ENCODE data around the gene ROR2. TPM values are rescaled to one million over a fixed set of nuclear protein-coding genes. Genes with fewer than 3 reads are reported as not detected.

Gene ROR2
- total RNA-seq, 2 donors from 2014 or later: 0.07 to 0.10 TPM

- ATAC-seq (replicated peaks in 1 of 2): no peak
- Mint-ChIP-seq H3K27me3 (ENCODE audit: low read depth) (peaks cover 63% of the 10 kb centered on the region), H3K4me1 (ENCODE audit: low read depth) (no peaks in the 10 kb centered on the region), H3K4me3 (no peak overlapping the region), H3K36me3 (ENCODE audit: insufficient read depth in 2 of 2) (no peaks in the 10 kb centered on the region), H3K27ac (no peak overlapping the region), H3K9me3 (no peaks in the 10 kb centered on the region)
- no peak for DNase-seq
These were observed 5.3 kb downstream of the ROR2 start for GRCh38 chr9:91944711-91945110.

- Mint-ChIP-seq H3K36me3 (ENCODE audit: insufficient read depth in 2 of 2) (no peaks in the 10 kb centered on the region), H3K4me3 (no peak overlapping the region), H3K4me1 (ENCODE audit: low read depth) (no peaks in the 10 kb centered on the region), H3K9me3 (no peaks in the 10 kb centered on the region), H3K27me3 (ENCODE audit: low read depth) (peaks cover 63% of the 10 kb centered on the region), H3K27ac (no peak overlapping the region)
- no peak for DNase-seq
- peak in 1 of 2 donors; percentile 70 for ATAC-seq (replicated peaks in 1 of 2)
These were observed 6.3 kb downstream of the ROR2 start for GRCh38 chr9:91943478-91944470.

- DNase-seq (no peak), ATAC-seq (replicated peaks in 1 of 2) (no peak)
- Mint-ChIP-seq H3K27me3 (ENCODE audit: low read depth) (peaks cover 49% of the 10 kb centered on the region), H3K4me1 (ENCODE audit: low read depth) (no peaks in the 10 kb centered on the region), H3K27ac (no peak overlapping the region), H3K4me3 (no peak overlapping the region), H3K9me3 (no peaks in the 10 kb centered on the region), H3K36me3 (ENCODE audit: insufficient read depth in 2 of 2) (no peaks in the 10 kb centered on the region)
These were observed 7.8 kb downstream of the ROR2 start for GRCh38 chr9:91942201-91942600.

- H3K9me3 Mint-ChIP-seq: no peaks in the 10 kb centered on the region
These were observed 10.1 kb downstream of the ROR2 start for GRCh38 chr9:91939978-91940377.

GRCh38 chr9:91937727-91938126 lies 12.3 kb downstream of the ROR2 start:
- H3K36me3 Mint-ChIP-seq (ENCODE audit: insufficient read depth in 2 of 2): no peaks in the 10 kb centered on the region
- H3K9me3 Mint-ChIP-seq: no peaks in the 10 kb centered on the region
- H3K4me3 Mint-ChIP-seq: no peak overlapping the region
- ATAC-seq (replicated peaks in 1 of 2) (no peak), DNase-seq (no peak)
- no peak overlapping the region for H3K27ac Mint-ChIP-seq
- H3K27me3 Mint-ChIP-seq (ENCODE audit: low read depth): peaks cover 17% of the 10 kb centered on the region
- H3K4me1 Mint-ChIP-seq (ENCODE audit: low read depth): no peaks in the 10 kb centered on the region

More at GRCh38 chr9:91939978-91940377, 10.1 kb downstream of the ROR2 start:
- no peak overlapping the region for H3K4me3 Mint-ChIP-seq
- no peak overlapping the region for H3K27ac Mint-ChIP-seq
- ATAC-seq (replicated peaks in 1 of 2): no peak
- DNase-seq: no peak
- no peaks in the 10 kb centered on the region for H3K4me1 Mint-ChIP-seq (ENCODE audit: low read depth)
- H3K27me3 Mint-ChIP-seq (ENCODE audit: low read depth): peaks cover 29% of the 10 kb centered on the region
- no peaks in the 10 kb centered on the region for H3K36me3 Mint-ChIP-seq (ENCODE audit: insufficient read depth in 2 of 2)

GRCh38 chr9:91937056-91937455 lies 13.0 kb downstream of the ROR2 start:
- no peaks in the 10 kb centered on the region for H3K4me1 Mint-ChIP-seq (ENCODE audit: low read depth)
- H3K27ac Mint-ChIP-seq: no peak overlapping the region
- ATAC-seq (replicated peaks in 1 of 2) (no peak), DNase-seq (no peak)
- H3K36me3 Mint-ChIP-seq (ENCODE audit: insufficient read depth in 2 of 2): no peaks in the 10 kb centered on the region
- H3K27me3 Mint-ChIP-seq (ENCODE audit: low read depth): peaks cover 10% of the 10 kb centered on the region
- H3K9me3 Mint-ChIP-seq: no peaks in the 10 kb centered on the region
- H3K4me3 Mint-ChIP-seq: no peak overlapping the region

GRCh38 chr9:91935805-91936514 lies 14.1 kb downstream of the ROR2 start:
- Mint-ChIP-seq H3K9me3 (peaks cover 0 to 1% of the 10 kb centered on the region in 2 donors), H3K4me1 (ENCODE audit: low read depth) (no peaks in the 10 kb centered on the region), H3K36me3 (ENCODE audit: insufficient read depth in 2 of 2) (peaks cover 0 to 1% of the 10 kb centered on the region in 2 donors), H3K27me3 (ENCODE audit: low read depth) (peaks cover 8% of the 10 kb centered on the region), H3K4me3 (no peak overlapping the region), H3K27ac (no peak overlapping the region)
- no peak for DNase-seq
- ATAC-seq (replicated peaks in 1 of 2): no peak

GRCh38 chr9:91935066-91935749 lies 14.8 kb downstream of the ROR2 start:
- ATAC-seq (replicated peaks in 1 of 2) (no peak), DNase-seq (no peak)
- Mint-ChIP-seq H3K36me3 (ENCODE audit: insufficient read depth in 2 of 2) (peaks cover 2 to 8% of the 10 kb centered on the region in 2 donors), H3K4me1 (ENCODE audit: low read depth) (no peaks in the 10 kb centered on the region), H3K27ac (no peak overlapping the region), H3K9me3 (peaks cover 5 to 6% of the 10 kb centered on the region in 2 donors), H3K4me3 (no peak overlapping the region), H3K27me3 (ENCODE audit: low read depth) (peaks cover 8% of the 10 kb centered on the region)

- no peak overlapping the region for H3K27ac Mint-ChIP-seq
- peaks cover 4 to 10% of the 10 kb centered on the region in 2 donors for H3K36me3 Mint-ChIP-seq (ENCODE audit: insufficient read depth in 2 of 2)
- H3K27me3 Mint-ChIP-seq (ENCODE audit: low read depth): peaks cover 8% of the 10 kb centered on the region
- no peaks in the 10 kb centered on the region for H3K4me1 Mint-ChIP-seq (ENCODE audit: low read depth)
- no peak overlapping the region for H3K4me3 Mint-ChIP-seq
- DNase-seq: no peak
- H3K9me3 Mint-ChIP-seq: peaks cover 7% of the 10 kb centered on the region in 2 donors
- no peak for ATAC-seq (replicated peaks in 1 of 2)
These were observed 15.4 kb downstream of the ROR2 start for GRCh38 chr9:91934654-91935053.

- DNase-seq (no peak), ATAC-seq (replicated peaks in 1 of 2) (no peak)
- H3K36me3 Mint-ChIP-seq (ENCODE audit: insufficient read depth in 2 of 2): peaks cover 7 to 12% of the 10 kb centered on the region in 2 donors
- no peak overlapping the region for H3K4me3 Mint-ChIP-seq
- H3K9me3 Mint-ChIP-seq: peaks cover 7 to 9% of the 10 kb centered on the region in 2 donors
- H3K27me3 Mint-ChIP-seq (ENCODE audit: low read depth): peaks cover 8% of the 10 kb centered on the region
- no peaks in the 10 kb centered on the region for H3K4me1 Mint-ChIP-seq (ENCODE audit: low read depth)
- no peak overlapping the region for H3K27ac Mint-ChIP-seq
These were observed 16.3 kb downstream of the ROR2 start for GRCh38 chr9:91933556-91934352.

GRCh38 chr9:91930475-91930874 lies 19.6 kb downstream of the ROR2 start:
- Mint-ChIP-seq H3K36me3 (ENCODE audit: insufficient read depth in 2 of 2) (peaks cover 7 to 12% of the 10 kb centered on the region in 2 donors), H3K4me1 (ENCODE audit: low read depth) (no peaks in the 10 kb centered on the region), H3K27ac (no peak overlapping the region), H3K27me3 (ENCODE audit: low read depth) (peaks cover 8% of the 10 kb centered on the region), H3K9me3 (peaks cover 7 to 9% of the 10 kb centered on the region in 2 donors), H3K4me3 (no peak overlapping the region)
- DNase-seq (no peak), ATAC-seq (replicated peaks in 1 of 2) (no peak)

- Mint-ChIP-seq H3K4me3 (no peak overlapping the region), H3K9me3 (peaks cover 7 to 9% of the 10 kb centered on the region in 2 donors), H3K27me3 (ENCODE audit: low read depth) (peaks cover 8% of the 10 kb centered on the region), H3K4me1 (ENCODE audit: low read depth) (no peaks in the 10 kb centered on the region), H3K36me3 (ENCODE audit: insufficient read depth in 2 of 2) (peaks cover 7 to 12% of the 10 kb centered on the region in 2 donors), H3K27ac (no peak overlapping the region)
- ATAC-seq (replicated peaks in 1 of 2) (no peak), DNase-seq (no peak)
These were observed 20.7 kb downstream of the ROR2 start for GRCh38 chr9:91929331-91929730.

All from activated T-cell treated with anti-CD3 and anti-CD28 coated beads, Interleukin-2, amount 50 U/mL, for 72 hours (primary cell).